NT2/D1 (cell line): Measurements from ENCODE around the gene CNGA3.

Experiments
- DNase-seq: peaks from one replicate; pipeline ENCODE4 v3.0.0-alpha.2; 2011; ENCODE audit warnings: low read depth, low spot score
- H3K27me3 ChIP-seq: 2 replicates; pipeline ENCODE4 v1.6.0; 2011; ENCODE audit warnings: mild to moderate bottlenecking; ENCODE audit not compliant: insufficient read length, insufficient read depth
- H3K36me3 ChIP-seq: 2 replicates; pipeline ENCODE4 v1.6.1; 2011; ENCODE audit warnings: mild to moderate bottlenecking, low read length, mixed read lengths; ENCODE audit not compliant: insufficient read depth, insufficient read length
- H3K4me1 ChIP-seq: 2 replicates; pipeline ENCODE4 v1.5.1; 2011; ENCODE audit not compliant: insufficient read depth, insufficient read length
- H3K4me3 ChIP-seq: 2 replicates; pipeline ENCODE4 v1.5.1; 2011; ENCODE audit warnings: low read depth; ENCODE audit not compliant: insufficient read length
- H3K9ac ChIP-seq: 2 replicates; pipeline ENCODE4 v1.6.0; 2011; ENCODE audit warnings: low read depth; ENCODE audit not compliant: insufficient read length
- H3K9me3 ChIP-seq: 2 replicates; pipeline ENCODE4 v1.5.1; 2011; ENCODE audit warnings: mild to moderate bottlenecking, low read length; ENCODE audit not compliant: insufficient read depth
- SUZ12 ChIP-seq: IDR thresholded peaks from 2 replicates; pipeline ENCODE4 v1.6.1; 2011; ENCODE audit not compliant: insufficient read length, insufficient read depth; ENCODE audit errors: extremely low read depth
- YY1 ChIP-seq: IDR thresholded peaks from 2 replicates; pipeline ENCODE4 v1.6.1; 2011; ENCODE audit not compliant: insufficient read length, insufficient read depth
- ZNF274 ChIP-seq: IDR thresholded peaks from 2 replicates; pipeline ENCODE4 v1.6.1; 2011; ENCODE audit warnings: mild to moderate bottlenecking, low read depth, low read length

The CNGA3 gene

GRCh38 chr2:98393354-98393753, 47.1 kb downstream of the CNGA3 start:
- H3K27me3 ChIP-seq, result no peaks in the 10 kb centered on the region
- no peaks in the 10 kb centered on the region for H3K4me1 ChIP-seq
- no peak overlapping the region for H3K4me3 ChIP-seq
- DNase-seq, result no peak
- TF ChIP-seq ZNF274, result no peak
- no peak for TF ChIP-seq YY1
- TF ChIP-seq SUZ12, result no peak
- H3K9me3 ChIP-seq, result peaks cover 11% of the 10 kb centered on the region; the same call in 1 of the 2 replicates
- H3K9ac ChIP-seq, result no peak overlapping the region
- H3K36me3 ChIP-seq, result no peaks in the 10 kb centered on the region

- TF ChIP-seq SUZ12, result no peak
- TF ChIP-seq YY1, result no peak
- TF ChIP-seq ZNF274, result no peak
- DNase-seq, result peak; percentile 18
- no peaks in the 10 kb centered on the region for H3K4me1 ChIP-seq
- no peaks in the 10 kb centered on the region for H3K27me3 ChIP-seq
- H3K9ac ChIP-seq, result no peak overlapping the region
- H3K4me3 ChIP-seq, result no peak overlapping the region
- H3K9me3 ChIP-seq, result peaks cover 11% of the 10 kb centered on the region; the same call in 1 of the 2 replicates
- no peaks in the 10 kb centered on the region for H3K36me3 ChIP-seq
Observed at GRCh38 chr2:98394595-98395153, 48.4 kb downstream of the CNGA3 start.

GRCh38 chr2:98395977-98396376, 49.7 kb downstream of the CNGA3 start:
- no peaks in the 10 kb centered on the region for H3K36me3 ChIP-seq
- H3K27me3 ChIP-seq, result no peaks in the 10 kb centered on the region
- H3K9me3 ChIP-seq, result peaks cover 11% of the 10 kb centered on the region; the same call in 1 of the 2 replicates
- no peak overlapping the region for H3K9ac ChIP-seq
- DNase-seq, result no peak
- H3K4me1 ChIP-seq, result no peaks in the 10 kb centered on the region
- TF ChIP-seq YY1 (no peak), ZNF274 (no peak)
- H3K4me3 ChIP-seq, result no peak overlapping the region

GRCh38 chr2:98396745-98397355, 50.6 kb downstream of the CNGA3 start:
- no peak overlapping the region for H3K4me3 ChIP-seq
- no peaks in the 10 kb centered on the region for H3K27me3 ChIP-seq
- H3K9ac ChIP-seq, result no peak overlapping the region
- no peak for DNase-seq
- H3K9me3 ChIP-seq, result peaks cover 11% of the 10 kb centered on the region; the same call in 1 of the 2 replicates
- TF ChIP-seq YY1 (no peak), ZNF274 (no peak)
- H3K36me3 ChIP-seq, result no peaks in the 10 kb centered on the region
- no peaks in the 10 kb centered on the region for H3K4me1 ChIP-seq

- no peak overlapping the region for H3K4me3 ChIP-seq
- H3K27me3 ChIP-seq, result no peaks in the 10 kb centered on the region
- TF ChIP-seq SUZ12 (no peak), YY1 (no peak), ZNF274 (no peak)
- no peaks in the 10 kb centered on the region for H3K36me3 ChIP-seq
- no peak for DNase-seq
- H3K9me3 ChIP-seq, result peaks cover 11% of the 10 kb centered on the region; the same call in 1 of the 2 replicates
- no peaks in the 10 kb centered on the region for H3K4me1 ChIP-seq
- no peak overlapping the region for H3K9ac ChIP-seq
Observed at GRCh38 chr2:98399140-98399539, 52.9 kb downstream of the CNGA3 start.

- Histone ChIP-seq H3K36me3 (no peaks in the 10 kb centered on the region), H3K9ac (no peak overlapping the region), H3K9me3 (no peaks in the 10 kb centered on the region), H3K4me3 (no peak overlapping the region), H3K27me3 (no peaks in the 10 kb centered on the region), H3K4me1 (no peaks in the 10 kb centered on the region)
- TF ChIP-seq SUZ12 (no peak), YY1 (no peak)
- DNase-seq, result no peak
Observed at GRCh38 chr2:98403878-98404277, 57.6 kb downstream of the CNGA3 start.

- Histone ChIP-seq H3K4me3 (no peak overlapping the region), H3K9me3 (no peaks in the 10 kb centered on the region), H3K9ac (no peak overlapping the region), H3K36me3 (no peaks in the 10 kb centered on the region), H3K27me3 (no peaks in the 10 kb centered on the region), H3K4me1 (no peaks in the 10 kb centered on the region)
- no peak for DNase-seq
- no peak for TF ChIP-seq SUZ12
- TF ChIP-seq YY1, result no peak
- no peak for TF ChIP-seq ZNF274
Observed at GRCh38 chr2:98404556-98405250, 58.4 kb downstream of the CNGA3 start.
